Femur (tissue), 1 donor: ENCODE data around the gene RBP2.

Source experiments
- DNase-seq: peaks from one replicate; pipeline ENCODE4 v3.0.0-alpha.2; 2017

RBP2 gene

DNA sequence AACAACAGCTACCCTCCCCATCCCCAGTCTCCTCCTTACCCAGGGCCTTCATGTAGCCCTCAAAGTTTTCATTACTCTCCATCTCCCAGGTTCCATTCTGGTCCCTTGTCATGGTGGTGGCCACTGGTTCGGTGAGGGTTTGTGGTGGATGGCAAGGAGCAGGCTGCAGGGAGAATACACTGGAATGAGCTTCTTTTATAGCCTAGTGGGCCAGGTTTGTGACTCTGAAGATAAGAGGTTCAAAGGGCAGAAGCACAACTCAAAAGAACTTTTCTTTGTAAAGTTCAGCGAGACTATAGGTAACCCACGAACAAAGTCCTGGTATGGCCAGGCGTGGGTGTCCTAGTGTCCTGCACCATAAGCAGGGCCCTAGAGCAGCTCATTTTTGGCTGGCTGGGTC, at the start of gene RBP2:
TSS of gene RBP2 (minus strand) at position 169 of the 400 bp plus-strand sequence. CDS start at position 112, 57 bp downstream.
- DNase-seq, result no peak

DNA sequence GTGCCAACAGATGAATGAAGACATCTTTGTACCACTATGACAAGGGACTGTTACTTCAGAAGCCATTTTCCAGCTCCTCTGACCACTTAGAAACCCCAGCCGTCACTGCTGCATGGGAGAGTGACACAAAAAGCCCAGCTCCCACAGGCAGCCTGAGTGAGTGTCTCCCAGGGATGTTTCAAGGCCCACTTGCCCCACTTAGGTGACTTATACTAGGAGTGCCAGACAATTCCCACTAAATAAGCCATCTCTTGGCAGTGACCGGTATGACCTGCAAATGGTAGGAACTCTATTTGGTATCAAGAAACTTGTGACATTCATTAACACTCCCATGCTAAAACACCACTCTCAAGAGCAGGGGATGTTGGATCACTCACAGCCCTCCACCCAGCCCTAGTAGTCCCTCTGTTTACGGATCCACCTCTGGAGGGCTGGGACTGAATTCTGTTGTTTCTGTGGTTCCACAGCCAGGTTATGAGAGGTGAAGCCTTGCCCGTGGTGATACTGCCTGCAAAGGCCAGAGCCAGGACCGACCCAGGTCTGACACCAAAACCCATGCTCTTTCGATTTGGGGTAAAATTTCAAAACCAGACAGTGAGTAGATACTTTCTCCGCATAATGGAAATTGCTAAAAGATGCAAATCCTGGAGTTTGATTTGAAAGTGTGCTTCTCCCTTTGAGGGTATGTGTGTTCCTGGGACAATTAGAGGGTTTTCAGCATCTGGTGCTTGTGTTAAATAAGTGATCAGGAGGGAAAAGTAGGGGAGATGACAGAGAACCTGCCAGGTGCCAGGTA, 48.7 kb upstream of the RBP2 start:
- no peak for DNase-seq

- DNase-seq, result no peak
Measured at GRCh38 chr3:139523718-139524117, 47.4 kb upstream of the RBP2 start.

DNA sequence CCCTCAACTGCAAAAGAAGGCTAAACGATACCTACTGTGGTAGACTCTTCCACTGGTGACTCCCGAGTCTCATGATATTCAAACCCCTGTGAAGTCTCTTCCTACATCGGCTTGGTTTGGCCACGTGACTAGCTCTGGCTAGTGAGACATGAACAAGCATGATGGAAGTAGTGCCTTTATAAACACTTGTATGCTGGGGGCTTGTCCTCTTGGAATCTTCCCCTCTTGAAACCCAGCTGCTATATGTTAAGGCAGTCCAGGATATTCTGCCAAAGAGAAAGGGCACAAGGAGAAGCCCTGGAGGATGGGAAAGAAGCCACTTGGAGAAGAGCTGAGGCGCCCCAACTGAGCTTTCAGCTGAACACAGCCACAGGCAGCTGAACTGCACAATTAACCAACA, 46.9 kb upstream of the RBP2 start:
- no peak for DNase-seq

GRCh38 chr3:139522421-139522820, 46.1 kb upstream of the RBP2 start:
- DNase-seq, result no peak

- DNase-seq, result no peak
Measured at GRCh38 chr3:139521816-139522215, 45.5 kb upstream of the RBP2 start.

- DNase-seq, result no peak
Measured at GRCh38 chr3:139521144-139521543, 44.8 kb upstream of the RBP2 start.

GRCh38 chr3:139519998-139520737, 43.9 kb upstream of the RBP2 start:
- DNase-seq, result no peak

DNA sequence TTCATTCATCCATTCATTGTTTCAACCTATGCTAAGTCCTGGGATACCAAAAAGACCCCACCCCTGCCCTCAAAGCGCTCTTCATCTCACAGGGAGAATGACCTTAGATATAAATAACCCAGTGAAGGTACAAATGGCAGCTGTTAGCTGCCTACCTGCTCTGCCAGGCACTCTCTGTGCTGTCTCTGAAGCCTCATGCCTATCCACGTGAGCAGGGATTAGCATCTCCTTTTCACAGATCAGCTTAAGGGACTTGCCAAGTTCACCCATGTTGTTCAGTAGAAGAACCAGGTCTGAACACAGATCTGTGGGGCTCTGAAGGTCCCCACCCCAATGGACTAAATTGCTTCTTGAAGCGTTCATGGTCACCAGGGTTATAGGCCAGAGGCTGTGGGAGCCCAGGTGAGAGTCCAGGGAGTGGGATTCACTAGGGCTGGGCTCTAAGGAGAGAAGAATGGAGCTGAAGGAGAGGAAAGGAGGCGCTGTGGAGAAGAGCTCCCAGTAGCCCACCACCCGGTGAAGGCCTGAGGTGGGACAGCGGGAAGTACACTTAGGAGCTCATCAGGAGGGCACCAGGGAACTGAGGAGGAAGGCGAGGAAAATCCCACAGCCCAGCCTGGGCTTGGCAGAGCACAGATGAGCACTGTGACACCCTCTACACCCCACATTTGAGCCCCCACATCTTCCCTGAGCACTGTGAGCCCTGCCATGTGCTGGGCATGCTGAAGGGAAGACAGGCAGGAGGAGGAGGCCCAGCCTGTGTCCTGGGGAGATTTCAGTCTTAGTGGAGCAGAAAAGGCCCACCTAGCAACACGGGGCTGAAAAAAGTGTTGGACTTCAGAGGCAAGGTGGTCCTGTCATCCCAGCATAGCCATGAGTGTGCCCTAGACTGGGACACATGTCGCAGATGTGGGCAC, 42.9 kb upstream of the RBP2 start:
- no peak for DNase-seq

DNA sequence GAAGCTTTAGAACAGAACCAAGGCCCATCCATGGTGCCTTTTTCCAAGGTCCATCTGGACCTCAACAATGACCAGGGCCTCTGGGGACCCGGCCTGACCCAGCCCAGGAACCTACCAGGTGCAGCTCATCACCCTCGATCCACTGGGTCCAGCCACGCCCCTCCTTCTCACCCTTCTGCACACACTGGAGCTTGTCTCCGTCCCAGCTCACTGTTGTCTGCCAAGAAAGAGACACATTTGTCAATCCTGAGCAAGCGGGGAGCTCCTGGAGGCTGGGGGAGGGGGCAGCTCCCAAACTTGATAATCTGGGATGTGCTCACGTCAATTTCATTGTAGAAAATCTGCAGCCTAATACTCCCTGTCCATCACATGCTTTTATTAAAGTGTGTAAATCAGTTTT, 42.0 kb upstream of the RBP2 start:
- no peak for DNase-seq

GRCh38 chr3:139517321-139518065, 41.2 kb upstream of the RBP2 start:
- peak; percentile 52 for DNase-seq

- DNase-seq, result no peak
Measured at GRCh38 chr3:139514741-139515140, 38.4 kb upstream of the RBP2 start.

GRCh38 chr3:139509631-139510030, 33.3 kb upstream of the RBP2 start:
- DNase-seq, result no peak

DNA sequence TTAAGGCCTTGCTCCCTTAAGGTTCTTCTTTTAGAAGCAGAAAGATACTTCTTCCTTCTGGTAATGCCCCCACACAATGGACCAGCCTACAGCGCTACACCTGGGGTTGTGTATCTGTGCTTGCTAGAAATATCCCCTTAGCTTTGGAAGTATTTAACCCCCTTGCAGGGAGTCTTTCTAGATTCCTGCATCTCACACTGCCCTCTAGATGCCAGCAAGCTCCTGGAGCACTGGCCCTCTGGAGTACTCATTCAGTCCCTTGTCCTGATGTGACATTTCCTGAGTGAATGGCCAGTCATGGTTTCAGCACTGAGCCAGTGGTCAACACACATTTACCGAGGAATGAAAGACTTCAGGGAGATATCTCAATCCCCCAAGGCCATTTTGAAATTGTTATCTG, 30.4 kb upstream of the RBP2 start:
- no peak for DNase-seq

DNA sequence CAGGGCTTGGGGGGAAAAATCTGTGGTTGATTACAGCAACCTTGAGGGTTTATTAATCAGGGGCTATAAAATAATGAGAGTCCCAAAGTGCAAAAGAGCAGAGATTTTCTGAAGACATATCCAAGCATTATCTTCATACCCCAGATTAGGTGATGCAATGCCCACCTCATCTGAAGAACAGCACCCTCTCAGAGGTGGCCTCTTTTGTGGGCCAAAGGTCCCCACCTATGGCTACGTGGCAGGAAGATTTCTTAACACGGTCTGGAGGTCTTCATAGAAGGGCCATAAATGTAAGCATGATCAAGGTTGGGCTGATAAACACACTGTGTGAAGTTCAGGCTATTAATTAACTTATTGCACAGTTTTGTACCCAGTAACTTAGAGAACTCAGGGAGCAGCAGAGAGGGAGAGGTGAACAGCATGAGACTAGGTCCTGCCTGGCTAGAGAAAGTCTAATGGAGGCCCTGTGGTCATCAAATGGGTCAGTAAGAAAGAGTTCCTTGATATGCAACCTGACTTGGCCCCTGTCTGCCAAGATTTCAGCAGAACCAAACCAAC, 29.6 kb upstream of the RBP2 start:
- DNase-seq, result no peak

DNA sequence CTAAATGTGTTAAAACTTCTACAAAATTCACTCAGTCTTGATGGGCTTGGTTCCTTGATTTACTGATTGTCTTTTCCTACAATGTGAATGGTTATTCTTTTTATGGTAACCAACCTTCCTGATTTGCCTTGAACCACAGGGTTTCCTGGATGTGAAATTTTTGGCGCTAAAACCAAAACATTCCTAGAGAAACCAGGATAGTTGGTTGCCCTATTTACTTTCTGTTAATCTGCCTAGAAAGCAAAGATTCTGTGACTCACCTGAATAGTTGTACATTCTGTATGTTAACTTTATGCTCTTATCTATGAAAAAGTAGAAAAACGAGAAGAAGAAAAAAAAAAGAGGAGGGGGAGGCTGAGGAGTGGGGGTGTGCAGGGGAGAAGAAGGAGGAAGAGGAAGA, 23.2 kb upstream of the RBP2 start:
- no peak for DNase-seq

GRCh38 chr3:139493826-139494385, 17.6 kb upstream of the RBP2 start:
- no peak for DNase-seq

- no peak for DNase-seq
Measured at GRCh38 chr3:139491966-139492365, 15.7 kb upstream of the RBP2 start.

DNA sequence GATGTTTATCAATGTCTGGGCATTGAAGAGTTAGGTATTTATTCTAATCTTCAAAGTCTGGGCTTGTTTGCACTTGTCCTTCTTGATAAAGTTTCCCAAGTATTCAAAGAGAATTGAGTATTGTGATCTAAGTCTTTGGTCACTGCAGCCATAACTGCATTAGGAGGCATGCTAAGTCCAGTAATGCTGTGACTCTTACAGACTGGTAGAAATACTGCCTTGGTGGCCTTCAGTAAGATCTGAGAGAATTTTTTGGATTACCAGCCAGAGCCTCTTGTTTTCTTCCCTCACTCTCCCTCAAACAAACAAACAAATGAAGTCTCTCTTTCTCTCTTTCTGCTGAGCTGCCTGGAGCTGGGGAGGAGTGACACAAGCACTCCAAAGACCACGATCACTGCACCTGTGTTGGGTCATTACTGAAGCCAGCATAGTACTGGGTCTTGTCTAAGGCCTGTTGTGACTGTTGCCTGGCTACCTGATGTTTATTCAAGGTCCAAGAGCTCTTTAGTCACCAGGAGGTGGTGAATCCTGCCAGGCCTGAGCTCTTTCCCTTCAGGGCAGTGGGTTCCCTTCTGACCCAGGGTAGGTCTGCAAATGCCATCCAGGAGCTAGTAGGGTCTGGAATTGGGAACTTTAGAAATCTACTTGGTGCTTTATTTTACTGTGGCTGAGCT, 14.8 kb upstream of the RBP2 start:
- peak; percentile 28 for DNase-seq

- DNase-seq, result no peak
Measured at GRCh38 chr3:139482206-139482605, 5.9 kb upstream of the RBP2 start.

GRCh38 chr3:139481116-139481515, 4.8 kb upstream of the RBP2 start:
- DNase-seq, result no peak
